KMS-11 (cell line): ENCODE data around the gene RALGPS1.
A peak's percentile ranks its signal among the peaks of the same experiment; 100 is the strongest.

Experiments used
- H2AFZ ChIP-seq: fragments of 200-600 bp; sonication (generic); 2 replicates; pipeline ENCODE4 v1.6.1; 2016; ENCODE audit warnings: antibody characterized with exemption, mixed run types, low read depth
- H3K27ac ChIP-seq: fragments of 200-600 bp; sonication (generic); 2 replicates; pipeline ENCODE4 v1.6.1; 2016; ENCODE audit warnings: mild to moderate bottlenecking, mixed run types
- H3K27me3 ChIP-seq: fragments of 200-600 bp; sonication (generic); 2 replicates; pipeline ENCODE4 v1.6.1; 2017; ENCODE audit warnings: mild to moderate bottlenecking, low read depth, mixed run types, moderate library complexity; ENCODE audit not compliant: insufficient read depth
- H3K36me3 ChIP-seq: fragments of 200-600 bp; sonication (generic); 2 replicates; pipeline ENCODE4 v1.6.1; 2017; ENCODE audit warnings: mild to moderate bottlenecking, mixed run types; ENCODE audit not compliant: insufficient read depth
- H3K4me1 ChIP-seq: fragments of 200-600 bp; sonication (generic); 2 replicates; pipeline ENCODE4 v1.6.1; 2016; ENCODE audit warnings: mild to moderate bottlenecking, low read depth, mixed run types; ENCODE audit not compliant: poor library complexity, severe bottlenecking
- H3K4me2 ChIP-seq: fragments of 200-600 bp; sonication (generic); 2 replicates; pipeline ENCODE4 v1.7.0; 2016; ENCODE audit warnings: mild to moderate bottlenecking, mixed run types
- H3K4me3 ChIP-seq: fragments of 200-600 bp; sonication (generic); IDR thresholded peaks from 2 replicates; pipeline ENCODE4 v1.6.1; 2017; ENCODE audit warnings: low read depth, low read length, mixed read lengths; ENCODE audit not compliant: insufficient read depth
- H3K79me2 ChIP-seq: fragments of 200-600 bp; sonication (generic); 2 replicates; pipeline ENCODE4 v1.6.1; 2016; ENCODE audit warnings: low read depth, mixed run types; ENCODE audit not compliant: insufficient read depth
- H3K9ac ChIP-seq: fragments of 200-600 bp; sonication (generic); 2 replicates; pipeline ENCODE4 v1.6.1; 2016; ENCODE audit warnings: mild to moderate bottlenecking, mixed run types
- H4K20me1 ChIP-seq: fragments of 200-600 bp; sonication (generic); 2 replicates; pipeline ENCODE4 v1.6.1; 2016; ENCODE audit warnings: mild to moderate bottlenecking, mixed run types; ENCODE audit not compliant: insufficient read depth
- TF ChIP-seq, protein P1 (sequence below): fragments of 200-600 bp; sonication (generic); conservative IDR thresholded peaks from 2 replicates; pipeline ENCODE4 v1.6.1; 2017; ENCODE audit warnings: low read depth, mild to moderate bottlenecking, antibody characterized with exemption, low read length, moderate library complexity, mixed read lengths

Gene RALGPS1

DNA sequence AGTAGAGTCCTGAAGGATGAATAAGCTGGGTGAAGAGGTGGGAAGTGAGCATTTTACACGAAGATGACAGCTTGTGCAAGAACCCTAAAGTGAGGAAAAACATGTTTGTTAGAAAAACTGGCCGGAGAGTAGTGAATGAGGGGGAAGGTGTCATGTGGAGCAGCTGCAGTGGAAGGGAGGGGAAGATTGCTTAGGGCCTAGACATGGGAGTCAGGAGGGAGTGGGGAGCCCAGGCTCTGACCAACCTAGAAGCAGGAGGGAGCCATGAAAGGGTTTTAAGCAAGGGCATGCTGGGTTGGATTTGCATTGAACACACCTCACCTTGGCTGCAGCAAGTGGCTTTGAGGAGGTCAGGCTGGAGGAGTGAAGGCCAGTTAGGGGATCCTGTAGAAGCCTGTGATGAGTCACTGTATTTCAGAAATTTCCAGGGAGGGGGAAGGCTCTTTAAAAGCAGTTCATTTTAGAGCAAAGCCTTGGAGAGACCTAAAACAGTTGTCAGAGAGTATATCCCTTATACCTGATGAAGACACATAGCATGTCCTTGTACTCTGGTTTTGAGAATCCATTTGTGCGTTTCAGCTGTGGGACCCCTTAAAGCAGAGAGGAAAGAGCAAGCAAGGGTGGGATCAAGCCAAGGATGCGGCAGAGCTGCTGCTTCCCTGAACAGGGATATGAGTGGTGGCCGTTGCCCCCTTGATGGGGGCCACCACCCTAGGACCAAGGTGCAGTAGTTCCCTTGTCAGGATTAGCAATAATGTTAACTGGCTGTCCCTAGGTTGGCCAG, 162.5 kb downstream of the RALGPS1 start:
- Histone ChIP-seq H3K27ac (no peak overlapping the region), H3K36me3 (no peaks in the 10 kb centered on the region), H3K4me3 (no peak overlapping the region), H3K27me3 (no peaks in the 10 kb centered on the region), H2AFZ (no peak overlapping the region), H3K9ac (no peak overlapping the region), H4K20me1 (no peaks in the 10 kb centered on the region), H3K79me2 (no peaks in the 10 kb centered on the region), H3K4me2 (no peak overlapping the region), H3K4me1 (peaks cover 50% of the 10 kb centered on the region)
- TF ChIP-seq, protein P1, sequence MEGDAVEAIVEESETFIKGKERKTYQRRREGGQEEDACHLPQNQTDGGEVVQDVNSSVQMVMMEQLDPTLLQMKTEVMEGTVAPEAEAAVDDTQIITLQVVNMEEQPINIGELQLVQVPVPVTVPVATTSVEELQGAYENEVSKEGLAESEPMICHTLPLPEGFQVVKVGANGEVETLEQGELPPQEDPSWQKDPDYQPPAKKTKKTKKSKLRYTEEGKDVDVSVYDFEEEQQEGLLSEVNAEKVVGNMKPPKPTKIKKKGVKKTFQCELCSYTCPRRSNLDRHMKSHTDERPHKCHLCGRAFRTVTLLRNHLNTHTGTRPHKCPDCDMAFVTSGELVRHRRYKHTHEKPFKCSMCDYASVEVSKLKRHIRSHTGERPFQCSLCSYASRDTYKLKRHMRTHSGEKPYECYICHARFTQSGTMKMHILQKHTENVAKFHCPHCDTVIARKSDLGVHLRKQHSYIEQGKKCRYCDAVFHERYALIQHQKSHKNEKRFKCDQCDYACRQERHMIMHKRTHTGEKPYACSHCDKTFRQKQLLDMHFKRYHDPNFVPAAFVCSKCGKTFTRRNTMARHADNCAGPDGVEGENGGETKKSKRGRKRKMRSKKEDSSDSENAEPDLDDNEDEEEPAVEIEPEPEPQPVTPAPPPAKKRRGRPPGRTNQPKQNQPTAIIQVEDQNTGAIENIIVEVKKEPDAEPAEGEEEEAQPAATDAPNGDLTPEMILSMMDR, result no peak

DNA sequence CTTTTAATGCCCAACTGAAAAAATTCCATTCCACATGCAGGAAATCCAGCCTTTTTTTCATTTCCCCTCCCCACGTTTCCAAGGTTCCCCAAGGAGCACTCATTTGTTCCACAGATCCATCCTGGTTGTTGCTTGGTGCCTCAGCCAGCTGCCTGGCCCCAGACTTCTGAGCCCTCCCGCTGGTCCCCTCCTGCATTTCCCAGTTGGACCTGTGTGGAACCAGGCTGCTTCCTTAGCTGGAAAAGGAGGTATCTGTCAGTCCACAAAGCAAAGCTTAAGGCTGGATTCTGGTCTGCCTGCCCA, 163.0 kb downstream of the RALGPS1 start:
- H3K9ac ChIP-seq, result no peak overlapping the region
- H3K4me3 ChIP-seq, result no peak overlapping the region
- no peaks in the 10 kb centered on the region for H4K20me1 ChIP-seq
- no peaks in the 10 kb centered on the region for H3K79me2 ChIP-seq
- no peak overlapping the region for H2AFZ ChIP-seq
- no peak overlapping the region for H3K4me2 ChIP-seq
- TF ChIP-seq, protein P1, result no peak
- H3K36me3 ChIP-seq, result no peaks in the 10 kb centered on the region
- H3K4me1 ChIP-seq, result peaks cover 50% of the 10 kb centered on the region
- no peaks in the 10 kb centered on the region for H3K27me3 ChIP-seq
- H3K27ac ChIP-seq, result no peak overlapping the region

DNA sequence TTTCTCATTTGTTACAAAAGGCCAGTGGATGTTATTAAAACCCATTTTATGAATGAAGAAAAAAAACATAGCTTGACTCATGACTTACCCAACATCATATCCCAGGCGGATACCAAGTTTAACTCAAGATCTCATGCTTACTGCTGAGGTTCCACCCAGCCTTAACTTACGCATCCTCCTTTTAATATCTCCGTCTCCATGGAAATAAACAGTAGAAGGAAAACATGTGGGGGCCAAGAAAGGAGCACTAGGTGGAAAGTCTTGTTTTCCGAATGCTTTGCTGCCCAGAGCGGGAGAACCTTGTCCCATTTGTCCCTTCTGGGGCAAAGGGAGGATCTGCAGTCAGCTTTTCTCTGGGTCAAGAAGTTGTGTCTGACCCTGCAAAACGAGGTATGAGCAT, 163.8 kb downstream of the RALGPS1 start:
- no peak overlapping the region for H3K4me3 ChIP-seq

DNA sequence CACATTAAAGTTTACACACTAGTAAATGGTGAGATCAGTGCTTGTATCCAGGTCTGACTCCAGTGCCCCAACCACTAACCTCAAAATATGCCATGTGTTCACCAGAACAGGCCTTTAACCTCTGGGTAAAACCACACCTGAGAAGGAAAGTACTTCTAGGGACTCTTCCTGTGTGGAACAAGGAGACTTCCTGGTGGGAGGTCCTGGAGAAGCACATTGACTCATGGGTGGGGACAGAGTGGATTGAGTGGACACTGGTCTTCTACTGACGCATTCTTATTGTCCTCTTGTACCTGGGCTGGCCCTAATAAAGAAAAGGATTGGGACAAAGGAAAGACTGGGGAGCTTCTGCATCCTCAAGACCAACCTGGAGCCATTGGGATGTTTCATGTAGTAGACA, 164.4 kb downstream of the RALGPS1 start:
- Histone ChIP-seq H4K20me1 (no peaks in the 10 kb centered on the region), H3K4me2 (peak overlapping the region; percentile 18; the same call in 1 of the 2 replicates), H3K36me3 (no peaks in the 10 kb centered on the region), H3K9ac (no peak overlapping the region), H3K27me3 (no peaks in the 10 kb centered on the region), H3K79me2 (no peaks in the 10 kb centered on the region), H3K4me1 (peaks cover 41% of the 10 kb centered on the region), H3K27ac (no peak overlapping the region), H2AFZ (no peak overlapping the region), H3K4me3 (no peak overlapping the region)
- TF ChIP-seq, protein P1, result no peak

More for the DNA sequence above, 163.8 kb downstream of the RALGPS1 start:
- Histone ChIP-seq H3K4me2 (no peak overlapping the region), H3K9ac (no peak overlapping the region), H2AFZ (no peak overlapping the region), H3K27me3 (no peaks in the 10 kb centered on the region), H4K20me1 (no peaks in the 10 kb centered on the region), H3K36me3 (no peaks in the 10 kb centered on the region), H3K79me2 (no peaks in the 10 kb centered on the region), H3K4me1 (peaks cover 47% of the 10 kb centered on the region), H3K27ac (no peak overlapping the region)
- TF ChIP-seq, protein P1, result no peak
